SK-N-SH (cell line): ENCODE data around the gene P2RY12. TPM values are rescaled to one million over a fixed set of nuclear protein-coding genes. Genes with fewer than 3 reads are reported as not detected.
A peak's percentile ranks its signal among the peaks of the same experiment; 100 is the strongest.

ENCODE experiments used
- CTCF ChIA-PET: fragments of 300-600, 350-600 bp; formaldehyde crosslinking; extraction: SDS; loops from one replicate; lab custom pipeline; 2021; lab: Yijun Ruan, JAX
- POLR2A ChIA-PET: fragments of 350-600 bp; sonication (Branson Sonifier 250); formaldehyde crosslinking; extraction: SDS; loops from one replicate; lab custom pipeline; 2020; ENCODE audit warnings: antibody characterized with exemption, inconsistent platforms; lab: Yijun Ruan, JAX
- DNase-seq: peaks from one replicate; pipeline ENCODE4 v3.0.0; 2012
- H2AFZ ChIP-seq: fragments of 200-600 bp; sonication (generic); 2 replicates; pipeline ENCODE4 v1.8.1; 2016; ENCODE audit warnings: antibody characterized with exemption, mild to moderate bottlenecking, low read depth
- H3F3A ChIP-seq: fragments of 200-600 bp; sonication (generic); replicated peaks from 2 replicates; pipeline ENCODE3; 2016; ENCODE audit warnings: antibody characterized with exemption, mild to moderate bottlenecking; ENCODE audit not compliant: insufficient read depth
- H3K27ac ChIP-seq, 2 experiments: fragments of 200-500 bp in 1 of 2; fragments of 200-600 bp in 1 of 2; sonication (Bioruptor generic) in 1 of 2; sonication (generic), shearing (Covaris generic) in 1 of 2; 2 replicates each; pipeline versions ENCODE4 v1.5.1 to v1.6.1; 2014 to 2016; ENCODE audit warnings: low read depth in 2 of 2, inconsistent platforms in 1 of 2, low read length in 1 of 2, mild to moderate bottlenecking in 1 of 2, mixed read lengths in 1 of 2
- H3K27me3 ChIP-seq: fragments of 200-600 bp; sonication (generic), shearing (Covaris generic); 2 replicates; pipeline ENCODE4 v1.6.1; 2016; ENCODE audit warnings: mixed run types; ENCODE audit not compliant: insufficient read depth
- H3K36me3 ChIP-seq, 2 experiments: fragments of 200-500 bp in 1 of 2; fragments of 200-600 bp in 1 of 2; sonication (Bioruptor generic) in 1 of 2; sonication (generic) in 1 of 2; replicated peaks in 1 of 2; 2 replicates each; pipeline versions ENCODE3 to v1.5.1; 2014 to 2016; ENCODE audit warnings: low read length in 1 of 2, mild to moderate bottlenecking in 1 of 2; ENCODE audit not compliant: insufficient read depth in 2 of 2, control insufficient read depth in 1 of 2
- H3K4me1 ChIP-seq, 2 experiments: fragments of 200-500 bp in 1 of 2; fragments of 200-600 bp in 1 of 2; sonication (Bioruptor generic) in 1 of 2; sonication (generic), shearing (Covaris generic) in 1 of 2; 2 replicates each; pipeline versions ENCODE4 v1.5.1 to v1.6.1; 2014 to 2016; ENCODE audit warnings: low read depth in 1 of 2, low read length in 1 of 2, mixed run types in 1 of 2; ENCODE audit not compliant: insufficient read depth in 2 of 2, control insufficient read depth in 1 of 2
- H3K4me2 ChIP-seq: fragments of 200-600 bp; sonication (generic), shearing (Covaris generic); 2 replicates; pipeline ENCODE4 v1.6.1; 2017; ENCODE audit warnings: mixed run types
- H3K4me3 ChIP-seq, 2 experiments: fragments of 200-500 bp in 1 of 2; fragments of 200-600 bp in 1 of 2; sonication (Bioruptor generic) in 1 of 2; sonication (generic), shearing (Covaris generic) in 1 of 2; 2 replicates each; pipeline versions ENCODE4 v1.5.1 to v1.8.1; 2014 to 2016; ENCODE audit warnings: low read depth in 2 of 2, inconsistent platforms in 1 of 2, low read length in 1 of 2, mild to moderate bottlenecking in 1 of 2, mixed read lengths in 1 of 2, moderate library complexity in 1 of 2
- H3K79me2 ChIP-seq: fragments of 200-600 bp; sonication (generic); 2 replicates; pipeline ENCODE4 v1.8.1; 2017; ENCODE audit warnings: mild to moderate bottlenecking; ENCODE audit not compliant: insufficient read depth
- H3K9ac ChIP-seq: fragments of 200-600 bp; sonication (generic); 2 replicates; pipeline ENCODE4 v1.6.1; 2017; ENCODE audit warnings: mixed run types
- H3K9me2 ChIP-seq: fragments of 200-600 bp; sonication (generic); 2 replicates; pipeline ENCODE4 v1.6.1; 2017; ENCODE audit warnings: mixed run types
- H3K9me3 ChIP-seq: fragments of 200-600 bp; sonication (generic); 2 replicates; pipeline ENCODE4 v1.6.1; 2017; ENCODE audit warnings: mixed run types, mild to moderate bottlenecking, moderate library complexity
- H4K20me1 ChIP-seq: fragments of 200-600 bp; sonication (generic); 2 replicates; pipeline ENCODE4 v1.6.1; 2017; ENCODE audit warnings: mild to moderate bottlenecking, mixed run types; ENCODE audit not compliant: insufficient read depth
- NRF1 ChIP-seq: IDR thresholded peaks from 2 replicates; pipeline ENCODE4 v1.6.1; 2012; ENCODE audit warnings: low read depth, mild to moderate bottlenecking, low read length
- TCF12 ChIP-seq: IDR thresholded peaks from 2 replicates; pipeline ENCODE4 v1.4.0; 2012
- WGBS: methylation state at CpG from one replicate; pipeline ENCODE4 v1.1.6; 2017; ENCODE audit warnings: low lambda C conversion rate; 5-methylcytosine and 5-hydroxymethylcytosine counted together
- polyA plus RNA-seq, 3 experiments: library from polyadenylated mRNA; depleted of rRNA; stranded (reverse); fragments of >200 nt; gene quantifications; 2 replicates each; pipeline ENCODE4 v1.2.3, GENCODE V29; 2012
- TF ChIP-seq, protein P1 (sequence below): IDR thresholded peaks from 2 replicates; pipeline ENCODE4 v1.4.0; 2012; ENCODE audit warnings: low read depth, borderline replicate concordance
- TF ChIP-seq, protein P2 (sequence below): fragments of 150-350 bp; IDR thresholded peaks from 2 replicates; pipeline ENCODE4 v1.6.1; 2016; ENCODE audit warnings: mild to moderate bottlenecking, low read depth, low read length
- TF ChIP-seq, protein P3 (sequence below): fragments of 200-600 bp; sonication (generic); IDR thresholded peaks from 2 replicates; pipeline ENCODE4 v1.6.1; 2017; ENCODE audit warnings: antibody characterized with exemption, mild to moderate bottlenecking, moderate library complexity
- TF ChIP-seq, protein P4 (sequence below): IDR thresholded peaks from 2 replicates; pipeline ENCODE4 v1.4.0; 2012; ENCODE audit warnings: low read depth
- TF ChIP-seq, protein P5 (sequence below): IDR thresholded peaks from 2 replicates; pipeline ENCODE4 v1.6.1; 2012; ENCODE audit warnings: mild to moderate bottlenecking, low read depth, low read length, moderate library complexity

Gene P2RY12
- polyA plus RNA-seq, 1 of the 3 experiments (the other 2 are of a cell fraction) = not detected

GRCh38 chr3:151425627-151426340 is 41.2 kb upstream of the P2RY12 start:
- no peak overlapping the region for H2AFZ ChIP-seq
- no peak for DNase-seq
- no peaks in the 10 kb centered on the region for H4K20me1 ChIP-seq
- ChIA-PET POLR2A (no interaction called here), CTCF (interaction anchor here (0.6 to 4.2 kb wide), 7 partner anchors 10 to 137 kb away, joined by 3 to 15 read pairs (median 4); no protein-coding TSS in a partner anchor)
- WGBS = 30% methylated on average over 4 of the region's 4 CpGs
- H3K36me3 ChIP-seq = no peaks in the 10 kb centered on the region
- no peaks in the 10 kb centered on the region for H3K9me3 ChIP-seq
- H3K4me1 ChIP-seq = no peaks in the 10 kb centered on the region
- no peak overlapping the region for H3K4me2 ChIP-seq
- H3F3A ChIP-seq = no peaks in the 10 kb centered on the region
- no peak overlapping the region for H3K27ac ChIP-seq
- H3K9me2 ChIP-seq = no peaks in the 10 kb centered on the region
- H3K27me3 ChIP-seq = no peaks in the 10 kb centered on the region
- no peaks in the 10 kb centered on the region for H3K79me2 ChIP-seq
- no peak overlapping the region for H3K9ac ChIP-seq
- H3K4me3 ChIP-seq = no peak overlapping the region
- TF ChIP-seq, protein P1, sequence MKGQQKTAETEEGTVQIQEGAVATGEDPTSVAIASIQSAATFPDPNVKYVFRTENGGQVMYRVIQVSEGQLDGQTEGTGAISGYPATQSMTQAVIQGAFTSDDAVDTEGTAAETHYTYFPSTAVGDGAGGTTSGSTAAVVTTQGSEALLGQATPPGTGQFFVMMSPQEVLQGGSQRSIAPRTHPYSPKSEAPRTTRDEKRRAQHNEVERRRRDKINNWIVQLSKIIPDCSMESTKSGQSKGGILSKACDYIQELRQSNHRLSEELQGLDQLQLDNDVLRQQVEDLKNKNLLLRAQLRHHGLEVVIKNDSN = no peak
- TF ChIP-seq, protein P2, sequence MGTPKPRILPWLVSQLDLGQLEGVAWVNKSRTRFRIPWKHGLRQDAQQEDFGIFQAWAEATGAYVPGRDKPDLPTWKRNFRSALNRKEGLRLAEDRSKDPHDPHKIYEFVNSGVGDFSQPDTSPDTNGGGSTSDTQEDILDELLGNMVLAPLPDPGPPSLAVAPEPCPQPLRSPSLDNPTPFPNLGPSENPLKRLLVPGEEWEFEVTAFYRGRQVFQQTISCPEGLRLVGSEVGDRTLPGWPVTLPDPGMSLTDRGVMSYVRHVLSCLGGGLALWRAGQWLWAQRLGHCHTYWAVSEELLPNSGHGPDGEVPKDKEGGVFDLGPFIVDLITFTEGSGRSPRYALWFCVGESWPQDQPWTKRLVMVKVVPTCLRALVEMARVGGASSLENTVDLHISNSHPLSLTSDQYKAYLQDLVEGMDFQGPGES = no peak
- TF ChIP-seq, protein P3, sequence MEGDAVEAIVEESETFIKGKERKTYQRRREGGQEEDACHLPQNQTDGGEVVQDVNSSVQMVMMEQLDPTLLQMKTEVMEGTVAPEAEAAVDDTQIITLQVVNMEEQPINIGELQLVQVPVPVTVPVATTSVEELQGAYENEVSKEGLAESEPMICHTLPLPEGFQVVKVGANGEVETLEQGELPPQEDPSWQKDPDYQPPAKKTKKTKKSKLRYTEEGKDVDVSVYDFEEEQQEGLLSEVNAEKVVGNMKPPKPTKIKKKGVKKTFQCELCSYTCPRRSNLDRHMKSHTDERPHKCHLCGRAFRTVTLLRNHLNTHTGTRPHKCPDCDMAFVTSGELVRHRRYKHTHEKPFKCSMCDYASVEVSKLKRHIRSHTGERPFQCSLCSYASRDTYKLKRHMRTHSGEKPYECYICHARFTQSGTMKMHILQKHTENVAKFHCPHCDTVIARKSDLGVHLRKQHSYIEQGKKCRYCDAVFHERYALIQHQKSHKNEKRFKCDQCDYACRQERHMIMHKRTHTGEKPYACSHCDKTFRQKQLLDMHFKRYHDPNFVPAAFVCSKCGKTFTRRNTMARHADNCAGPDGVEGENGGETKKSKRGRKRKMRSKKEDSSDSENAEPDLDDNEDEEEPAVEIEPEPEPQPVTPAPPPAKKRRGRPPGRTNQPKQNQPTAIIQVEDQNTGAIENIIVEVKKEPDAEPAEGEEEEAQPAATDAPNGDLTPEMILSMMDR = peak; percentile 58
- TF ChIP-seq TCF12 (no peak), NRF1 (no peak)
- TF ChIP-seq, protein P4, sequence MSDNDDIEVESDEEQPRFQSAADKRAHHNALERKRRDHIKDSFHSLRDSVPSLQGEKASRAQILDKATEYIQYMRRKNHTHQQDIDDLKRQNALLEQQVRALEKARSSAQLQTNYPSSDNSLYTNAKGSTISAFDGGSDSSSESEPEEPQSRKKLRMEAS = no peak
- TF ChIP-seq, protein P5, sequence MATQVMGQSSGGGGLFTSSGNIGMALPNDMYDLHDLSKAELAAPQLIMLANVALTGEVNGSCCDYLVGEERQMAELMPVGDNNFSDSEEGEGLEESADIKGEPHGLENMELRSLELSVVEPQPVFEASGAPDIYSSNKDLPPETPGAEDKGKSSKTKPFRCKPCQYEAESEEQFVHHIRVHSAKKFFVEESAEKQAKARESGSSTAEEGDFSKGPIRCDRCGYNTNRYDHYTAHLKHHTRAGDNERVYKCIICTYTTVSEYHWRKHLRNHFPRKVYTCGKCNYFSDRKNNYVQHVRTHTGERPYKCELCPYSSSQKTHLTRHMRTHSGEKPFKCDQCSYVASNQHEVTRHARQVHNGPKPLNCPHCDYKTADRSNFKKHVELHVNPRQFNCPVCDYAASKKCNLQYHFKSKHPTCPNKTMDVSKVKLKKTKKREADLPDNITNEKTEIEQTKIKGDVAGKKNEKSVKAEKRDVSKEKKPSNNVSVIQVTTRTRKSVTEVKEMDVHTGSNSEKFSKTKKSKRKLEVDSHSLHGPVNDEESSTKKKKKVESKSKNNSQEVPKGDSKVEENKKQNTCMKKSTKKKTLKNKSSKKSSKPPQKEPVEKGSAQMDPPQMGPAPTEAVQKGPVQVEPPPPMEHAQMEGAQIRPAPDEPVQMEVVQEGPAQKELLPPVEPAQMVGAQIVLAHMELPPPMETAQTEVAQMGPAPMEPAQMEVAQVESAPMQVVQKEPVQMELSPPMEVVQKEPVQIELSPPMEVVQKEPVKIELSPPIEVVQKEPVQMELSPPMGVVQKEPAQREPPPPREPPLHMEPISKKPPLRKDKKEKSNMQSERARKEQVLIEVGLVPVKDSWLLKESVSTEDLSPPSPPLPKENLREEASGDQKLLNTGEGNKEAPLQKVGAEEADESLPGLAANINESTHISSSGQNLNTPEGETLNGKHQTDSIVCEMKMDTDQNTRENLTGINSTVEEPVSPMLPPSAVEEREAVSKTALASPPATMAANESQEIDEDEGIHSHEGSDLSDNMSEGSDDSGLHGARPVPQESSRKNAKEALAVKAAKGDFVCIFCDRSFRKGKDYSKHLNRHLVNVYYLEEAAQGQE = no peak
